ENCODE data around the gene ZNF236. TPM values are rescaled to one million over a fixed set of nuclear protein-coding genes. Genes with fewer than 3 reads are reported as not detected.

Gene ZNF236
- total and polyA plus RNA-seq, 2 donors (not counting 1 experiment from before 2014, with no cell fraction given): 8.9 to 39.5 TPM

DNA sequence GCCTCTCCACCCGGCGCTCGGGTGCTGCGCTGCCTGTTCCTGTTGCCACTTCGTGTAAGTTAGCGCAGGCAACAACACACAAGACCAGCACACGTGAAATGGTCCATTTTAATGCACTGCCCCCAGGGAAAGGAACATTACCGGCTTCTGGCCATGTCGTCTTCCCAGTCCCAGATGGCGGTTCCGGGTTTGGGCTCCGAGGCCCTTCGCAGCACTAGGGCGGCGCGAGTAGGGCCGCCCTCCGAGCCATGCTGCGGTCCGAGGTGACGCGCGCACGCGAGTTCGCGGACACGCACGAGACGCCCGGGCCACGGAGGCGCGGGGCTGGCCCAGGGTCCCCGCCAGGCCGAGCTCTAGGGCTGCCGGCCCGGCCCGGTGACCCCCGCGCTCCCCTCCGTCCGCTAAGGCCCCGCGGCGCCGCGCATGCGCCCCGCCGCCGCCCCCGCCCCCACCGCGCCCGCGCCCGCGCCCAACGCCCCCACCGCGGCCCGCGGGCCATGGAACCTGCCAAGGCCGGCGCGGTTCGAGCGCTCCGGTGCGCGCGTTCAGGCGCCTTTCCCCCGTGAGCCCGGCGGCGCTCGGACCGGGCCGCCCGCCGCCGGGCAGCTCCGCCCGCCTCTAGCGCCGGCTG, 367 bp upstream of the ZNF236 start:
- peak overlapping the region; percentile 95 for H3K4me3 Mint-ChIP-seq
- peaks cover 55% of the 10 kb centered on the region for H3K4me1 Mint-ChIP-seq
- Histone ChIP-seq H3K4me3 (ENCODE audit: control extremely low read depth in 1 of 5, extremely low read depth in 1 of 5, insufficient read depth in 1 of 5, low read depth in 2 of 5, low read length in 4 of 5) (peak overlapping the region; percentile 75 to 98 (median 95)), H3K9ac (ENCODE audit: low read length) (peak overlapping the region; percentile 97), H3K27me3 (replicated peaks in 1 of 4; ENCODE audit: control extremely low read depth in 1 of 4, control insufficient read depth in 3 of 4, insufficient read depth in 4 of 4, low read length in 3 of 4) (no peaks in the 10 kb centered on the region), H3K79me2 (ENCODE audit: control insufficient read depth, insufficient read depth, low read length) (peaks cover 66% of the 10 kb centered on the region), H4K20me1 (ENCODE audit: control insufficient read depth, insufficient read depth, low read length, poor library complexity, severe bottlenecking) (peaks cover 4% of the 10 kb centered on the region), H3K4me2 (replicated peaks; ENCODE audit: low read depth, low read length, poor library complexity, severe bottlenecking) (peak overlapping the region; percentile 94), H2AFZ (ENCODE audit: insufficient read depth, low read depth, low read length, poor library complexity, severe bottlenecking) (peak overlapping the region; percentile 91), H3K27ac (ENCODE audit: low read length in 2 of 2) (peak overlapping the region; percentile 85 to 90), H3K36me3 (replicated peaks in 1 of 2; ENCODE audit: control extremely low read depth in 1 of 2, control insufficient read depth in 1 of 2, extremely low read depth in 1 of 2, insufficient read depth in 2 of 2, low read length in 1 of 2) (no peaks in the 10 kb centered on the region), H3K4me1 (ENCODE audit: control insufficient read depth in 2 of 2, insufficient read depth in 2 of 2, low read length in 2 of 2) (peaks cover 14 to 39% of the 10 kb centered on the region in 2 donors), H3K9me3 (ENCODE audit: control extremely low read depth in 1 of 3, control insufficient read depth in 2 of 3, insufficient read depth in 1 of 3, low read length in 2 of 3) (peaks cover 0 to 6% (median 0%) of the 10 kb centered on the region in 3 donors)
- intact Hi-C loops (cut with micrococcal nuclease): loop anchor here (1.0 to 5.0 kb wide), 5 partner anchors 20 to 330 kb away; partner anchors contain the start of gene MBP
- ChIA-PET CTCF (interaction anchor here (0.8 to 1.2 kb wide), 3 partner anchors 16 to 158 kb away, joined by 3 read pairs; no protein-coding TSS in a partner anchor), POLR2A (interaction anchor here (1.0 to 1.2 kb wide), 2 partner anchors 20 to 159 kb away, joined by 4 to 7 read pairs; no protein-coding TSS in a partner anchor)
- peak overlapping the region; percentile 97 for H3K27ac Mint-ChIP-seq
- H3K9me3 Mint-ChIP-seq (ENCODE audit: insufficient read depth): no peaks in the 10 kb centered on the region
- H3K27me3 Mint-ChIP-seq: no peaks in the 10 kb centered on the region
- ATAC-seq (ENCODE audit: low read depth): peak; percentile 52
- DNase-seq: peak; percentile 91
- under 1% methylated on average over 86 of the region's 88 CpGs for WGBS (ENCODE audit: insufficient coverage)
- TF ChIP-seq, protein P1, sequence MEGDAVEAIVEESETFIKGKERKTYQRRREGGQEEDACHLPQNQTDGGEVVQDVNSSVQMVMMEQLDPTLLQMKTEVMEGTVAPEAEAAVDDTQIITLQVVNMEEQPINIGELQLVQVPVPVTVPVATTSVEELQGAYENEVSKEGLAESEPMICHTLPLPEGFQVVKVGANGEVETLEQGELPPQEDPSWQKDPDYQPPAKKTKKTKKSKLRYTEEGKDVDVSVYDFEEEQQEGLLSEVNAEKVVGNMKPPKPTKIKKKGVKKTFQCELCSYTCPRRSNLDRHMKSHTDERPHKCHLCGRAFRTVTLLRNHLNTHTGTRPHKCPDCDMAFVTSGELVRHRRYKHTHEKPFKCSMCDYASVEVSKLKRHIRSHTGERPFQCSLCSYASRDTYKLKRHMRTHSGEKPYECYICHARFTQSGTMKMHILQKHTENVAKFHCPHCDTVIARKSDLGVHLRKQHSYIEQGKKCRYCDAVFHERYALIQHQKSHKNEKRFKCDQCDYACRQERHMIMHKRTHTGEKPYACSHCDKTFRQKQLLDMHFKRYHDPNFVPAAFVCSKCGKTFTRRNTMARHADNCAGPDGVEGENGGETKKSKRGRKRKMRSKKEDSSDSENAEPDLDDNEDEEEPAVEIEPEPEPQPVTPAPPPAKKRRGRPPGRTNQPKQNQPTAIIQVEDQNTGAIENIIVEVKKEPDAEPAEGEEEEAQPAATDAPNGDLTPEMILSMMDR (IDR thresholded peaks at IDR 0.05): no peak
- no peak for TF ChIP-seq EZH2 (IDR thresholded peaks at IDR 0.05; ENCODE audit: borderline replicate concordance, insufficient read depth, low read depth, low read length, poor library complexity, severe bottlenecking)

DNA sequence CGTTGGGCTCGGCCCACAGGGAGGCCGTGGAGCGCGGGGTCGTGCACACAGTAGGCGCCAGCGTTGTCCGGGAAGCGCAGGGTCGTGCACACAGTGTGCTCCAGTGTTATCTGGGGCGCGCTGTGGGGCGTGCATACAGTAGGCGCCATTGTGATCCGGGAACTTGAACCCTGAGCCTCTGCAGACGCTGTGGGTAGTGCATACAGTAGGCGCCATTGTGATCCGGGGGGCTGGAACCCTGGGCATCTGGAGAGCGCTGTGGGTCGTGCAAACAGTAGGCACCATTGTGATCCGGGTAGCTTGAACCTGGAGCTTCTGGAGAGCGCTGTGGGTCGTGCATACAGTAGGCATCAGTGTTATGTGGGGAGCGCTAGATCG, 793 bp downstream of the ZNF236 start:
- H3K4me3 Mint-ChIP-seq: peak overlapping the region; percentile 89
- H3K4me2 ChIP-seq (replicated peaks; ENCODE audit: low read depth, low read length, poor library complexity, severe bottlenecking): peak overlapping the region; percentile 88
- DNase-seq: no peak
- peaks cover 0 to 6% (median 0%) of the 10 kb centered on the region in 3 donors for H3K9me3 ChIP-seq (ENCODE audit: control extremely low read depth in 1 of 3, control insufficient read depth in 2 of 3, insufficient read depth in 1 of 3, low read length in 2 of 3)
- WGBS (ENCODE audit: insufficient coverage): 5% methylated on average over 22 of the region's 26 CpGs
- H3K4me1 Mint-ChIP-seq: peaks cover 60% of the 10 kb centered on the region
- no peaks in the 10 kb centered on the region for H3K9me3 Mint-ChIP-seq (ENCODE audit: insufficient read depth)
- H3K27me3 Mint-ChIP-seq: no peaks in the 10 kb centered on the region
- no peaks in the 10 kb centered on the region for H3K27me3 ChIP-seq (replicated peaks in 1 of 4; ENCODE audit: control extremely low read depth in 1 of 4, control insufficient read depth in 3 of 4, insufficient read depth in 4 of 4, low read length in 3 of 4)
- H2AFZ ChIP-seq (ENCODE audit: insufficient read depth, low read depth, low read length, poor library complexity, severe bottlenecking): peak overlapping the region; percentile 73
- peak overlapping the region; percentile 22 to 76 (median 65) for H3K4me3 ChIP-seq (ENCODE audit: control extremely low read depth in 1 of 5, extremely low read depth in 1 of 5, insufficient read depth in 1 of 5, low read depth in 2 of 5, low read length in 4 of 5)
- TF ChIP-seq EZH2 (IDR thresholded peaks at IDR 0.05; ENCODE audit: borderline replicate concordance, insufficient read depth, low read depth, low read length, poor library complexity, severe bottlenecking): no peak
- no peaks in the 10 kb centered on the region for H3K36me3 ChIP-seq (replicated peaks in 1 of 2; ENCODE audit: control extremely low read depth in 1 of 2, control insufficient read depth in 1 of 2, extremely low read depth in 1 of 2, insufficient read depth in 2 of 2, low read length in 1 of 2)
- ATAC-seq (ENCODE audit: low read depth): no peak
- peaks cover 72% of the 10 kb centered on the region for H3K79me2 ChIP-seq (ENCODE audit: control insufficient read depth, insufficient read depth, low read length)
- H3K4me1 ChIP-seq (ENCODE audit: control insufficient read depth in 2 of 2, insufficient read depth in 2 of 2, low read length in 2 of 2): peaks cover 19 to 46% of the 10 kb centered on the region in 2 donors
- intact Hi-C loops (cut with micrococcal nuclease): loop anchor here (5.0 kb wide), 4 partner anchors 159 to 331 kb away; partner anchors contain the start of gene MBP
- POLR2A ChIA-PET: interaction anchor here (0.5 to 0.9 kb wide), 2 partner anchors 21 to 1613 kb away, joined by 3 to 6 read pairs; partner anchors contain the start of gene TSHZ1
- CTCF ChIA-PET: interaction anchor here (2.1 kb wide), 1 partner anchor 20 kb away, joined by 10 read pairs; no protein-coding TSS in a partner anchor
- peak overlapping the region; percentile 93 for H3K27ac Mint-ChIP-seq
- peak overlapping the region in 1 of 2 donors; percentile 38 for H3K27ac ChIP-seq (ENCODE audit: low read length in 2 of 2)
- peak overlapping the region; percentile 71 for H3K9ac ChIP-seq (ENCODE audit: low read length)
- H4K20me1 ChIP-seq (ENCODE audit: control insufficient read depth, insufficient read depth, low read length, poor library complexity, severe bottlenecking): peaks cover 11% of the 10 kb centered on the region
